ENCODE measurements around the gene GPRC5A. TPM values are rescaled to one million over a fixed set of nuclear protein-coding genes. Genes with fewer than 3 reads are reported as not detected.
"Not testable (repeated sequence)": the region's sequence is repeated elsewhere in the genome, so short reads cannot be mapped to it uniquely, and the experiment has no call there.

The GPRC5A gene, protein sequence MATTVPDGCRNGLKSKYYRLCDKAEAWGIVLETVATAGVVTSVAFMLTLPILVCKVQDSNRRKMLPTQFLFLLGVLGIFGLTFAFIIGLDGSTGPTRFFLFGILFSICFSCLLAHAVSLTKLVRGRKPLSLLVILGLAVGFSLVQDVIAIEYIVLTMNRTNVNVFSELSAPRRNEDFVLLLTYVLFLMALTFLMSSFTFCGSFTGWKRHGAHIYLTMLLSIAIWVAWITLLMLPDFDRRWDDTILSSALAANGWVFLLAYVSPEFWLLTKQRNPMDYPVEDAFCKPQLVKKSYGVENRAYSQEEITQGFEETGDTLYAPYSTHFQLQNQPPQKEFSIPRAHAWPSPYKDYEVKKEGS
- 1 to 10 TPM in 1 of 2 donors, under 1 TPM in 1; 0.15 to 1.0 TPM for total RNA-seq
- 0.25 TPM for polyA plus RNA-seq (2013, experiment 1 of 2)
- 0.33 TPM for polyA plus RNA-seq (2013, experiment 2 of 2)
- long read RNA-seq, experiment 1, result 0 reads
- long read RNA-seq, experiment 2, result 0 reads
- long read RNA-seq, experiment 3, result 0 reads
- long read RNA-seq, experiment 4, result 0 reads

DNA sequence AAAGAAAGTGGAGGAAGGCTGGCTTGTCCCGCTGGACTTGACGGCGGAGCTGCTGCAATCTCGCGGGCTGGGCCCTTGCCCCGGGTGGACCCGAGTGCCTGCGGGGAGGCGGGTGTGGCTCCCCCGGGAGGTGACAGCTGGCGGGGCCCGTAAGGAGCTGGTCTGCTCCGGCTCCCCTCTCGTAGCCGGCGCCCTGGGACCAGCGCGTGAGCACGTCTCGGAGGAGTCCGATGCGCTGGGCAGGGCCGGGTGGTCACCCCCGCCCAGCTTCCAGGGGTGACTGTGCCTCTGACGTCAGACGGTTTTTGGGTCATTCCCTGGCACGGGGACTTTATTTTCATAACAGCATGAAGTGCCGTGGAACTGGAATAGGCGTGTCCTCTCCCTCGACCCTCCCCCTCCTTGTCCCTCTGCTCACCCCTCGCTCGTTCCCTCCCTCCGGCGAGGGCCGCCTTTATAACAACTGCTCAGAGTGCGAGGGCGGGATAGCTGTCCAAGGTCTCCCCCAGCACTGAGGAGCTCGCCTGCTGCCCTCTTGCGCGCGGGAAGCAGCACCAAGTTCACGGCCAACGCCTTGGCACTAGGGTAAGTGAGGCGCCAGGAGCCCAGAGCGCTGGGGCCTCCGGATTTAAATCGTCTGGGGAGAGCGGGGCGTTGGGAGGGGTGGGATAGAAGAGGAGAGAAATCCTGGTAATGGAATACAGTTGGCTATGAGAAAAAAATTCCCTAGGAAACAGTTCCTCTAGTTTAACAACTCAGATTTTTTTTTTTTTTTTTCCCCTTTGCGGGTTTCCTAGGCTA, at the start of gene GPRC5A:
TSS of gene GPRC5A (plus strand) at position 483 of the 801 bp plus-strand sequence. CDS start 16,688 bp downstream, outside the sequence.
- TF ChIP-seq CTCF (conservative IDR thresholded peaks at IDR 0.05), result no peak
- Mint-ChIP-seq H3K4me3 (peak within 1 kb of the TSS; percentile 63), H3K27ac (no peak within 1 kb of the TSS), H3K36me3 (ENCODE audit: low read depth) (no peaks in the 10 kb centered on the region), H3K9me3 (no peaks in the 10 kb centered on the region), H3K4me1 (peaks cover 31% of the 10 kb centered on the region), H3K27me3 (ENCODE audit: insufficient read depth) (peaks cover 75% of the 10 kb centered on the region)
- H3K27ac ChIP-seq (ENCODE audit: low read depth, low read length), result no peak within 1 kb of the TSS
- 1 to 3% methylated on average over 23 to 50 of the region's 50 CpGs for WGBS, 2 experiments (ENCODE audit: insufficient coverage in 1 of 2, insufficient read length in 1 of 2)
- no peaks in the 10 kb centered on the region for H3K9me3 ChIP-seq (ENCODE audit: control insufficient read depth, low read length)
- H3K4me1 ChIP-seq (ENCODE audit: control insufficient read depth, insufficient read depth, low read length), result no peaks in the 10 kb centered on the region
- H3K27me3 ChIP-seq (ENCODE audit: control insufficient read depth, insufficient read depth, low read length, poor library complexity, severe bottlenecking), result peaks cover 63% of the 10 kb centered on the region
- H3K9ac ChIP-seq (ENCODE audit: extremely low read depth, low read length, poor library complexity, severe bottlenecking), result no peak within 1 kb of the TSS
- H3K36me3 ChIP-seq (ENCODE audit: control insufficient read depth, insufficient read depth, low read length), result no peaks in the 10 kb centered on the region
- DNase-seq, result peak; percentile 86
- peak within 1 kb of the TSS; percentile 81 for H3K4me3 ChIP-seq (ENCODE audit: low read length)

- Mint-ChIP-seq H3K9me3 (peaks cover 4% of the 10 kb centered on the region), H3K4me3 (no peak overlapping the region), H3K27ac (no peak overlapping the region), H3K27me3 (ENCODE audit: insufficient read depth) (no peaks in the 10 kb centered on the region), H3K36me3 (ENCODE audit: low read depth) (peaks cover 41% of the 10 kb centered on the region), H3K4me1 (no peaks in the 10 kb centered on the region)
- H3K4me1 ChIP-seq (ENCODE audit: control insufficient read depth, insufficient read depth, low read length), result no peaks in the 10 kb centered on the region
- TF ChIP-seq CTCF (conservative IDR thresholded peaks at IDR 0.05), result no peak
- no peak overlapping the region for H3K27ac ChIP-seq (ENCODE audit: low read depth, low read length)
- no peaks in the 10 kb centered on the region for H3K9me3 ChIP-seq (ENCODE audit: control insufficient read depth, low read length)
- peaks cover 19% of the 10 kb centered on the region for H3K36me3 ChIP-seq (ENCODE audit: control insufficient read depth, insufficient read depth, low read length)
- H3K4me3 ChIP-seq (ENCODE audit: low read length), result no peak overlapping the region
- DNase-seq, result no peak
- H3K9ac ChIP-seq (ENCODE audit: extremely low read depth, low read length, poor library complexity, severe bottlenecking), result no peak overlapping the region
- WGBS, 2 experiments (ENCODE audit: insufficient coverage in 1 of 2, insufficient read length in 1 of 2), result 94 to 100% methylated on average over 4 of the region's 4 CpGs
- no peaks in the 10 kb centered on the region for H3K27me3 ChIP-seq (ENCODE audit: control insufficient read depth, insufficient read depth, low read length, poor library complexity, severe bottlenecking)
These were observed 45.5 kb upstream of the GPRC5A start for GRCh38 chr12:12845794-12846243.

DNA sequence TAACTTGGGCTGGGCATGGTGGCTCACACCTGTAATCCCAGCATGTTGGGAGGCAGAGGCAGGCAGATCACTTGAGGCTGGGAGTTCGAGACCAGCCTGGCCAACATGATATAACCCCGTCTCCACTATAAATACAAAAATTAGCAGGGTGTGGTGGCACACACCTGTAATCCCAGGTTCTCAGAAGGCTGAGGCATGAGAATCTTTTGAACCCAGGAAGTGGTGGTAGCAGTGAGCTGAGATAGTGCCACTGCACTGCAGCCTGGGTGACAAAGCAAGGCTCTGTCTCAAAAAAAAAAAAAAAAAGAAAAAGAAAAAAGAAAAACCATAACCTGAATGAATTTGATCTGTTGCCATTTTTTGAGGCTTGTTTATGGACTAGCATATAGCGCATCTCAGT, 44.6 kb upstream of the GPRC5A start:
- peaks cover 13% of the 10 kb centered on the region for H3K9me3 Mint-ChIP-seq
- not testable (repeated sequence) for H3K27me3 Mint-ChIP-seq (ENCODE audit: insufficient read depth); H3K9ac ChIP-seq (ENCODE audit: extremely low read depth, low read length, poor library complexity, severe bottlenecking); H3K27ac Mint-ChIP-seq; H3K9me3 ChIP-seq (ENCODE audit: control insufficient read depth, low read length); H3K4me3 Mint-ChIP-seq; H3K4me1 ChIP-seq (ENCODE audit: control insufficient read depth, insufficient read depth, low read length); DNase-seq; H3K4me3 ChIP-seq (ENCODE audit: low read length); H3K27ac ChIP-seq (ENCODE audit: low read depth, low read length); H3K27me3 ChIP-seq (ENCODE audit: control insufficient read depth, insufficient read depth, low read length, poor library complexity, severe bottlenecking); H3K4me1 Mint-ChIP-seq
- peaks cover 20% of the 10 kb centered on the region for H3K36me3 ChIP-seq (ENCODE audit: control insufficient read depth, insufficient read depth, low read length)
- H3K36me3 Mint-ChIP-seq (ENCODE audit: low read depth), result peaks cover 50% of the 10 kb centered on the region
- 90 to 93% methylated on average over 2 to 3 of the region's 3 CpGs for WGBS, 2 experiments (ENCODE audit: insufficient coverage in 1 of 2, insufficient read length in 1 of 2)
